Upper lobe of left lung (tissue), 6 donors: ENCODE results near the gene KLK14. TPM values are rescaled to one million over a fixed set of nuclear protein-coding genes. Genes with fewer than 3 reads are reported as not detected.

Source experiments
- ATAC-seq, 2 donors: fragments of 200-7000 bp; cut with Tn5 transposase; one replicate each; pipeline ENCODE4 v1.9.1; 2022; ENCODE audit warnings: mild to moderate bottlenecking in 2 of 2, moderate library complexity in 2 of 2; ENCODE audit not compliant: low FRiP score in 2 of 2
- DNase-seq, 2 donors: peaks; one replicate each; pipeline ENCODE4 v3.0.0-alpha.2; 2019 to 2020
- H3K27ac ChIP-seq, 4 donors: fragments of 200-600 bp; sonication (generic); one replicate each; pipeline ENCODE4 v1.5.1; 2016 to 2019
- H3K27me3 ChIP-seq, 4 donors: fragments of 200-600 bp; sonication (generic); one replicate each; pipeline ENCODE4 v1.5.1; 2017 to 2019
- H3K36me3 ChIP-seq, 4 donors: fragments of 200-600 bp; sonication (generic); one replicate each; pipeline ENCODE4 v1.5.1; 2016 to 2019
- H3K4me1 ChIP-seq, 4 donors: fragments of 200-600 bp; sonication (generic); one replicate each; pipeline ENCODE4 v1.5.1; 2018 to 2019
- H3K4me3 ChIP-seq, 4 donors: fragments of 200-600 bp; sonication (generic); one replicate each; pipeline ENCODE4 v1.5.1; 2017 to 2019; ENCODE audit warnings: mild to moderate bottlenecking in 2 of 4, moderate library complexity in 1 of 4
- H3K9me3 ChIP-seq, 4 donors: fragments of 200-600 bp; sonication (generic); one replicate each; pipeline ENCODE4 v1.5.1; 2018 to 2019
- CTCF ChIP-seq, 6 experiments: fragments of 450-650 bp in 4 of 6; fragments of 200-600 bp in 2 of 6; sonication (generic) in 2 of 6; IDR thresholded peaks; one replicate each; pipeline ENCODE4 v1.5.1; 2016 to 2019; ENCODE audit warnings: antibody characterized with exemption in 6 of 6
- EP300 ChIP-seq, 4 donors: sonication (generic); formaldehyde crosslinking; IDR thresholded peaks; one replicate each; pipeline ENCODE4 v1.5.1; 2017; ENCODE audit warnings: antibody characterized with exemption in 4 of 4, control low read depth in 2 of 4
- POLR2A ChIP-seq, 4 donors: fragments of 450-650 bp; IDR thresholded peaks; one replicate each; pipeline ENCODE4 v1.5.1; 2016 to 2017; ENCODE audit warnings: antibody characterized with exemption in 4 of 4, mild to moderate bottlenecking in 2 of 4
- POLR2AphosphoS5 ChIP-seq, 2 donors: sonication (generic); formaldehyde crosslinking; IDR thresholded peaks; one replicate each; pipeline ENCODE4 v1.5.1; 2017; ENCODE audit warnings: antibody characterized with exemption in 2 of 2
- WGBS, 2 donors: methylation state at CpG; one replicate each; pipeline ENCODE4 v1.1.5; 2017 to 2018; 5-methylcytosine and 5-hydroxymethylcytosine counted together
- total RNA-seq, 6 donors: library from RNA; depleted of rRNA in 4 of 6; stranded (reverse); fragments of >200 nt in 4 of 6; gene quantifications; one replicate each; pipeline versions ENCODE4 v1.1.0 to v1.2.1, GENCODE V29; 2016 to 2021
- donor health status: DM: no; HTN: no; CAD: no; lungs with moderate emphysema.
- donor health status: DM: no; HTN: yes; CAD: no; lungs with severe emphysema.

Gene KLK14
- total RNA-seq, 6 donors from 2014 or later = 1.2 to 2.1 (median 2.0) TPM; not detected in 3

- Histone ChIP-seq H3K9me3 (no peaks in the 10 kb centered on the region), H3K4me1 (peaks cover 14 to 30% (median 18%) of the 10 kb centered on the region in 4 donors), H3K4me3 (peak overlapping the region in 1 of 4 donors; percentile 16), H3K36me3 (no peaks in the 10 kb centered on the region), H3K27me3 (no peaks in the 10 kb centered on the region), H3K27ac (peak overlapping the region; percentile 81 to 91 (median 87))
- DNase-seq (no peak), ATAC-seq (no peak)
- TF ChIP-seq POLR2A (IDR thresholded peaks at IDR 0.05) = no peak
- TF ChIP-seq CTCF (IDR thresholded peaks at IDR 0.05) = no peak
- no peak for TF ChIP-seq POLR2AphosphoS5 (IDR thresholded peaks at IDR 0.05)
- no peak for TF ChIP-seq EP300 (IDR thresholded peaks at IDR 0.05)
- WGBS, 2 donors = 75 to 85% methylated on average over 8 to 9 of the region's 9 CpGs
Measured at GRCh38 chr19:51124216-51124615, 41.5 kb upstream of the KLK14 start.

- no peaks in the 10 kb centered on the region for H3K36me3 ChIP-seq
- DNase-seq = no peak
- peaks cover 10 to 26% (median 15%) of the 10 kb centered on the region in 4 donors for H3K4me1 ChIP-seq
- TF ChIP-seq EP300 (IDR thresholded peaks at IDR 0.05) (no peak), CTCF (IDR thresholded peaks at IDR 0.05) (no peak), POLR2AphosphoS5 (IDR thresholded peaks at IDR 0.05) (no peak), POLR2A (IDR thresholded peaks at IDR 0.05) (no peak)
- ATAC-seq = peak in 1 of 2 donors; percentile 14
- H3K27ac ChIP-seq = peak overlapping the region; percentile 81 to 91 (median 87)
- H3K9me3 ChIP-seq = no peaks in the 10 kb centered on the region
- no peaks in the 10 kb centered on the region for H3K27me3 ChIP-seq
- H3K4me3 ChIP-seq = no peak overlapping the region
- WGBS, 2 donors = 63 to 71% methylated on average over 9 of the region's 9 CpGs
Measured at GRCh38 chr19:51123802-51124201, 41.1 kb upstream of the KLK14 start.

- peak in 1 of 4 donors; percentile 40 for TF ChIP-seq EP300 (IDR thresholded peaks at IDR 0.05)
- TF ChIP-seq CTCF (IDR thresholded peaks at IDR 0.05) = no peak
- peak in 1 of 4 donors; percentile 22 for TF ChIP-seq POLR2A (IDR thresholded peaks at IDR 0.05)
- peak; percentile 27 to 70 for TF ChIP-seq POLR2AphosphoS5 (IDR thresholded peaks at IDR 0.05)
- Histone ChIP-seq H3K27ac (peak overlapping the region; percentile 81 to 91 (median 87)), H3K4me3 (peak overlapping the region in 2 of 4 donors; percentile 17 to 23), H3K4me1 (peaks cover 5 to 22% (median 11%) of the 10 kb centered on the region in 4 donors), H3K36me3 (no peaks in the 10 kb centered on the region), H3K27me3 (no peaks in the 10 kb centered on the region), H3K9me3 (no peaks in the 10 kb centered on the region)
- WGBS, 2 donors = 45 to 54% methylated on average over 6 of the region's 6 CpGs
- DNase-seq = peak in 1 of 2 donors; percentile 77
- peak in 1 of 2 donors; percentile 65 for ATAC-seq
Measured at GRCh38 chr19:51123381-51123800, 40.7 kb upstream of the KLK14 start.

- H3K27ac ChIP-seq = peak overlapping the region; percentile 81 to 91 (median 87)
- TF ChIP-seq POLR2A (IDR thresholded peaks at IDR 0.05) = peak in 1 of 4 donors; percentile 69
- no peak for TF ChIP-seq EP300 (IDR thresholded peaks at IDR 0.05)
- TF ChIP-seq POLR2AphosphoS5 (IDR thresholded peaks at IDR 0.05) = no peak
- TF ChIP-seq CTCF (IDR thresholded peaks at IDR 0.05) = no peak
- H3K27me3 ChIP-seq = no peaks in the 10 kb centered on the region
- ATAC-seq = peak in 1 of 2 donors; percentile 40
- DNase-seq = peak in 1 of 2 donors; percentile 49
- H3K9me3 ChIP-seq = no peaks in the 10 kb centered on the region
- peaks cover 3 to 18% (median 10%) of the 10 kb centered on the region in 4 donors for H3K4me1 ChIP-seq
- H3K36me3 ChIP-seq = no peaks in the 10 kb centered on the region
- 71 to 74% methylated on average over 22 of the region's 22 CpGs for WGBS, 2 donors
- H3K4me3 ChIP-seq = peak overlapping the region in 3 of 4 donors; percentile 0 to 23 (median 17)
Measured at GRCh38 chr19:51122112-51122981, 39.7 kb upstream of the KLK14 start.
